ENCODE results near the gene EIF2B2.

EIF2B2 gene

DNA sequence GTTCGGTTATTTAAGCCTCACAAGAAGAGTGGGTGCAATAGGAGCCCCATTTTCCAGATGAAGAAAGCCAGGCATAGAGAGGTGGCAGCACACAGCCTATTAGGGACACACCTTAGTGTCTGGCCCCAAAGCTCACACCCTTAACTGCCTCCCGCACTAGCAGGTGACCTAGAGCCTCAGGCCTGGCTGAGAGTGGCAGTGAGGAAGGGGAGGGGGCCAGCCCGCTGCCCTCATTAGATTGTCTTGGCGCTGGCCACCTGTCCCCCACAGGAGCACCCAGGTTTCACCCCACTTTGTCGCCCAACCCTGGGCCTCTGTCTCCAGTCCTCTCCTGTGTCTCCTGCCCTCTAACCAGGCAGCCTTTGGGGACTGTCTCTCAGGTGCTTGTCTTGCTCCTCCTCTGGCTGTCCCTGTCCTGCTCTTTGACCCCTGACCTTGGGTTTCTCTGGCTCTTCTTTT, 28.8 kb upstream of the EIF2B2 start:
- no peak for DNase-seq (ENCODE audit: low read depth in 2 of 2)
- no peak overlapping the region for H3K4me3 ChIP-seq (replicated peaks in 1 of 2; ENCODE audit: low read depth in 2 of 2, low read length in 2 of 2)
- TF ChIP-seq, protein P1, sequence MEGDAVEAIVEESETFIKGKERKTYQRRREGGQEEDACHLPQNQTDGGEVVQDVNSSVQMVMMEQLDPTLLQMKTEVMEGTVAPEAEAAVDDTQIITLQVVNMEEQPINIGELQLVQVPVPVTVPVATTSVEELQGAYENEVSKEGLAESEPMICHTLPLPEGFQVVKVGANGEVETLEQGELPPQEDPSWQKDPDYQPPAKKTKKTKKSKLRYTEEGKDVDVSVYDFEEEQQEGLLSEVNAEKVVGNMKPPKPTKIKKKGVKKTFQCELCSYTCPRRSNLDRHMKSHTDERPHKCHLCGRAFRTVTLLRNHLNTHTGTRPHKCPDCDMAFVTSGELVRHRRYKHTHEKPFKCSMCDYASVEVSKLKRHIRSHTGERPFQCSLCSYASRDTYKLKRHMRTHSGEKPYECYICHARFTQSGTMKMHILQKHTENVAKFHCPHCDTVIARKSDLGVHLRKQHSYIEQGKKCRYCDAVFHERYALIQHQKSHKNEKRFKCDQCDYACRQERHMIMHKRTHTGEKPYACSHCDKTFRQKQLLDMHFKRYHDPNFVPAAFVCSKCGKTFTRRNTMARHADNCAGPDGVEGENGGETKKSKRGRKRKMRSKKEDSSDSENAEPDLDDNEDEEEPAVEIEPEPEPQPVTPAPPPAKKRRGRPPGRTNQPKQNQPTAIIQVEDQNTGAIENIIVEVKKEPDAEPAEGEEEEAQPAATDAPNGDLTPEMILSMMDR (IDR thresholded peaks at IDR 0.05; ENCODE audit: low read depth, low read length) = no peak

DNA sequence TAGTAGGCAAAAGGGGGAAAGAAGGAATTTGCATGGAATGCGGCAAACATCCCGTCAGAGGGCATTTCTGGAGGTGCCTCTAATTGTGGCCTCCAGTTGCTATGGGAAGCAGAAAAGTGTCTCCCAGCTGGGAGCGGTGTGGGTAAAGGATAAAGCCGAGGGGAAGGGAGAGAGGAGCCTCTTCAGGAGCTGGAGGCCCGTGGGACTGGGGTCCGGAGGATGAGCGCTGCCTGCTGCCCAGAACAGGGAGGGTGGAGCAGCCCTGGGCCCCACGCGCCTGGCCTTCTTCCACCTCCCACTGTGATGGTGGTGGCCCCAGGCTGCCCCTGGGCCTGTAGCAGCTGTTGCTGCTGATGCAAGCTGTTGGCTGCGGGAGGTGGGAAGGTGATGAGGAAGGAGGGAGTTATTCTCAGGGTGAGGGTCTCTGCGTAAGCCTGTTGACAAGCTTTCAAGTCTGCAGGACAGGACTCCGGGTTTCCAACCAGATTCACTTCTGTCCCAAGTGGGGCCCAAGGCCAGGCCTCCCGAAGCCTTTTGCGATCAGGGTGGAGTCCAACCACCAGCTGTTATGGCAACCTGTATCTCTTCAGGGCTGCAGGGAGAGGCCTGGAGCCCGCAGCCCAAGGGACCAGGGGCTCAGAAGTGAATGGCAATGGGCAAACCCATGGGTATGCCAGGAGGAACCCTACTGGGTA, 28.2 kb upstream of the EIF2B2 start:
- peak in 1 of 2 donors; percentile 29 for DNase-seq (ENCODE audit: low read depth in 2 of 2)
- no peak overlapping the region for H3K4me3 ChIP-seq (replicated peaks in 1 of 2; ENCODE audit: low read depth in 2 of 2, low read length in 2 of 2)
- TF ChIP-seq, protein P1 (IDR thresholded peaks at IDR 0.05; ENCODE audit: low read depth, low read length) = no peak

DNA sequence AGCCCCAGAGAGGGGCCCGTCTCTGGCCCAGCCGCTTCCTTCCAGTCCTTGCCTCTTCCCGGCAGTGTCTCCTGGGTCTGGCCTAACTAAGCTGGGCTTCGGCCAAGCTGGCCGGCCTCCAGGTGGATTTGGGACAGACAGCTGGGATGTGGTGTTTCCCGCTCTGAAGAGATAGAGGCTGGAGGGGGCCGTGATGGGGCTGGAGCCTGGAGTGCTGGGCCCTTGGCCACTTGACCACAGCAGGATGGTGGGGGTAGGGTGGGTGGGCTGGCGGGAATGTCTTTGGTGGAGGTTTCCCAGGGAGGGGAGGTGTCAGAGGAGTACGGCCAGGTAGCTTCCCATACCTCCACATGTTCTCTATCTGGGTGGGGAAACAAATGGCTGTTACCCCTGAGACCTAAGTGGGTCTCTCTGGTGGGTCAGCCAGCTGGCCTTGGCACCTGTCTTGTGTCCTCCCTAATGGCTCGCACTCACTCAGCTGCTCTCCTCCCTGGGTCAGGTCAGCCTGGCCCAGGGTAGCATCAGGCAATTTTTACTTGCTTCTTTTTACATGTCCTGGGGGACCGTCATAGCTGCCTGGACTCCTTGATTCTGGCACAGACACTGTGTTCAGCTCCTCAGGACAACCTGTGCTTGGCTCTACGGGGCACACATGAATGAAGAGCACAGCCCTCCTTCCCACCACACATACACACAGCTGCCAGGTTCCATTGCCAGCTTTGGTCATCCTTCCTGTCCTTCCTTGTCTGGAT, 27.5 kb upstream of the EIF2B2 start:
- peak; percentile 34 to 71 for DNase-seq (ENCODE audit: low read depth in 2 of 2)
- TF ChIP-seq, protein P1 (IDR thresholded peaks at IDR 0.05; ENCODE audit: low read depth, low read length) = no peak
- H3K4me3 ChIP-seq (replicated peaks in 1 of 2; ENCODE audit: low read depth in 2 of 2, low read length in 2 of 2) = no peak overlapping the region

DNA sequence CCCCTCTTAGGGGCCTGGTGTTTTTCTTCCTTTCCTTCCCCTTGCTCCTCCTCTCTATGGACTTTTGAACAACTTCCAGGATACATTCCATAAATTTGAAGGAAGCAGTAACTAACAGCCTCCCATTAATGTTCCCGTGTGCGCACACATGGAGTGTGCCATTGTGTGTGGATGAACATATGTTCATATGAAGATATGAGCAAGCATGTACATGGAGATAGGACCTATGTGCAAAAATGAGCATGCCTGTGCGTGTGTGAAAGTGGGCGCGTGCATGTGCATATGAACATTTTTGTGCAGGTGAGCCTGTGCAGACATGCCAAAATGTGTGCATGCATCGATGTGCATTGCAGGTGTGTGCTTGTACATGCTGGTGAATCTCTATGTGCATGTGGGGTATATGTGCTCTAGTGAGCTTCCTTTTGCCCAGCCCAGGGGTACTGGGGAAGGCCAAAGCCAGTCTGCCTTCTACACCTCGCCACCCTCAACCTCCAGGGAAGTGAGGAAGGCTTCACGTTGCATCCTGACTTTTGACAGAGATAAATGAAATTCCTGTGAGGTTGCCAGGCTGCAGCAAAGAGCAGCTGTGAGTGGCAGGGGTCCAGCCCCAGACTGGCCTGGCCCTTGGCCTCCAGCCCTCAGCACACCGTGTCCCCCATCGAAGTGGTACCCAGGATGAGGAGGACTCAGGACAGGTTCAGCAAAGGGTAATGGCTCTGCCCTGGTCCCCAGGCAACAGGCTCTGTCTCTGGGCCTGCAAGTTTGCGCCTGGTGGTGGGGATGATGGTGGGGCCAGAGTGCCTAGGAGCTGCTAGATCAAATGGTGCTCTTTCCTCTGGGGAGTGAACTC, 26.2 kb upstream of the EIF2B2 start:
- H3K4me3 ChIP-seq (replicated peaks in 1 of 2; ENCODE audit: low read depth in 2 of 2, low read length in 2 of 2) = no peak overlapping the region
- no peak for DNase-seq (ENCODE audit: low read depth in 2 of 2)
- TF ChIP-seq, protein P1 (IDR thresholded peaks at IDR 0.05; ENCODE audit: low read depth, low read length) = no peak

DNA sequence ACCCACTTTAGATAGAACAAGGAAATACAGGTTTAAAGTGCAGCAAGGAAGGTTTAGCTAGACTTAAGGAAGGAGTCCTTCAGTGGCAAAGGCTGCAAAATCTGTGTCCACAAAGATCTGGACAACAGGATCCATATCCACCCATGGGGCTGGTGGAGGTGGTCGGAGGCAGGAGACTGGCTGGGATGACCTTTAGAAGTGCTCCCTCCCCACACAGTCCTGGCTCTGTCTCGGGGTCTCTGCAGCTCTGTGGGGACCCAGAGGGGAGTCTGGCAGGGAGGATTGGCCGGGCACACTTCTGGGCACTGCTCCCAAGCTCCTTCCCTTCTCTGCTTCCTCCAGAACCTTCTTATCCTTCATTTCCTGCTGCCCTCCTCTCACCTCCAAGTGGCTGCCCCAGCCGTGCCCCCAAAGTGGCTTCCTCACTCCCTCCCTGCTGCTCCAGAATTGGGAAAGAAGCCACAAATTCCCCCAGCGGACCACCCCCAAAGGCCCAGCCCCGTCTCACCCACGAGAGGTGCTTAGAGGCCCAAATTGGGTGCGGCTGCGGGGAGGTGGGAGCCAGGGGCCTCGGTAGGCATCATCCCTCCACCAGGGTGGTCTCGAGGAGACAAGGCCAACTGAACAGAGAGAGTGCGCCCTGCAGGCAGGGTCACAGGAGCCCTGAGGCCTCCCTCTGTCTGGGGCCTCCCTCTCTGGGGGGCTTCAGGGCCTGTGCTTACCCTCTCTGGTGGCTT, 25.4 kb upstream of the EIF2B2 start:
- TF ChIP-seq, protein P1 (IDR thresholded peaks at IDR 0.05; ENCODE audit: low read depth, low read length) = no peak
- no peak overlapping the region for H3K4me3 ChIP-seq (replicated peaks in 1 of 2; ENCODE audit: low read depth in 2 of 2, low read length in 2 of 2)
- no peak for DNase-seq (ENCODE audit: low read depth in 2 of 2)

DNA sequence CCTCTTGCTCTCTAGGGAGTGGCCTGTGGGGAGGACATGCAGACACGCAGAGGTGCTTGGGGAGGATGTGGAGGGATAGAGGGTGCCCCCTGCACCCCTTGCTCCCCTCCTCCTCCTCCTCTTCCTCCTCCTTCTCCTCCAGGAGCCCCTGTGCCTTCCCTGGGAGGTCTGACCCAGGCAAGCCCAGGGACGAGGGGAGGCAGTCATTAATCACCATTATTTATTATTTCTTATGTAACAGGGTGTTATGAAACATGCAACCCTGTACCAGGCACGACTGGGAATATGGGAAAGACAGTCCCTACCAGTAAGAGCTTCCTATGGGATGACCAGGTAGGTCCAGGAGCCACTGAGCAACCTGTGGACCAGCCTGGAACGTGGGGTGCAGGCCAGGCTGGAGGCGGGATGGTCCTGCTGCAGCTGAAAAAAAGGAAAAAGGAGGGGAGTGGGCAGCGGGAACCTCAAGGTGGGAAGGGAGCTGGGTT, 24.8 kb upstream of the EIF2B2 start:
- no peak for DNase-seq (ENCODE audit: low read depth in 2 of 2)
- TF ChIP-seq, protein P1 (IDR thresholded peaks at IDR 0.05; ENCODE audit: low read depth, low read length) = no peak
- H3K4me3 ChIP-seq (replicated peaks in 1 of 2; ENCODE audit: low read depth in 2 of 2, low read length in 2 of 2) = no peak overlapping the region
